ENCODE measurements around the gene ZDHHC4. TPM values are rescaled to one million over a fixed set of nuclear protein-coding genes. Genes with fewer than 3 reads are reported as not detected.
A peak's percentile ranks its signal among the peaks of the same experiment; 100 is the strongest.

ZDHHC4 gene
- polyA plus RNA-seq, 1 of the 3 experiments (the other 2 are of a cell fraction) = 169 TPM

DNA sequence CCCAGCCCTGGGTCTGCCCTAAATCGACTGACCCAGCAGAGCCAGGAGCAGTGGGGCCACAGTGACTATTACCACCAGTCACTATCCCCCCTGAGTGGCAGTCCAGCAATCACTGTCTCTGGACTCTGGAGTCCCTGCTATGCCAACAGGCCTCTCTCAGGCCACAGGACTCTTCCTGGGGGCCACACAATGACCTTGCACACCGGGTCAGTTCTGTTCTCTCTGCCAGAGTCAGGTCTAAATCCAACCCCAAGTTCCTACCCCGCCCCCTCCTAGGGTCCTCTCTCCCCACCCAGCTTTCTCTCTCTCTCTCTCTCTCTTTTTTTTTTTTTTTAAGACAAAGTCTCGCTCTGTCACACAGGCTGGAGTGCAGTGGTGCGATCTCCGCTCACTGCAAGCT is 47.6 kb upstream of the ZDHHC4 start:
- peaks cover 0 to 8% of the 10 kb centered on the region in 2 experiments; a peak in 1 of 4 replicates for H3K4me1 ChIP-seq (ENCODE audit: control insufficient read depth in 1 of 2, insufficient read depth in 2 of 2, low read depth in 1 of 2, low read length in 1 of 2)
- no peaks in the 10 kb centered on the region for H3K9me3 ChIP-seq
- peaks cover 57% of the 10 kb centered on the region for H3K27me3 ChIP-seq (ENCODE audit: insufficient read depth)
- WGBS (ENCODE audit: low lambda C conversion rate) = 61% methylated on average over 6 of the region's 6 CpGs
- H3K27ac ChIP-seq (ENCODE audit: low read depth in 2 of 2, low read length in 1 of 2) = no peak overlapping the region
- no peak overlapping the region for H3K9ac ChIP-seq
- CTCF ChIA-PET = no interaction called here
- H3K79me2 ChIP-seq (ENCODE audit: insufficient read depth) = no peaks in the 10 kb centered on the region
- no peaks in the 10 kb centered on the region for H3K9me2 ChIP-seq
- no peaks in the 10 kb centered on the region for H3K36me3 ChIP-seq (replicated peaks in 1 of 2; ENCODE audit: control insufficient read depth in 1 of 2, insufficient read depth in 2 of 2, low read length in 1 of 2)
- no peak overlapping the region for H2AFZ ChIP-seq (ENCODE audit: low read depth)
- no peak for DNase-seq
- no peaks in the 10 kb centered on the region for H4K20me1 ChIP-seq (ENCODE audit: insufficient read depth)
- TF ChIP-seq, protein P1, sequence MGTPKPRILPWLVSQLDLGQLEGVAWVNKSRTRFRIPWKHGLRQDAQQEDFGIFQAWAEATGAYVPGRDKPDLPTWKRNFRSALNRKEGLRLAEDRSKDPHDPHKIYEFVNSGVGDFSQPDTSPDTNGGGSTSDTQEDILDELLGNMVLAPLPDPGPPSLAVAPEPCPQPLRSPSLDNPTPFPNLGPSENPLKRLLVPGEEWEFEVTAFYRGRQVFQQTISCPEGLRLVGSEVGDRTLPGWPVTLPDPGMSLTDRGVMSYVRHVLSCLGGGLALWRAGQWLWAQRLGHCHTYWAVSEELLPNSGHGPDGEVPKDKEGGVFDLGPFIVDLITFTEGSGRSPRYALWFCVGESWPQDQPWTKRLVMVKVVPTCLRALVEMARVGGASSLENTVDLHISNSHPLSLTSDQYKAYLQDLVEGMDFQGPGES (IDR thresholded peaks at IDR 0.05; ENCODE audit: low read depth, low read length) = no peak
- TF ChIP-seq, protein P2, sequence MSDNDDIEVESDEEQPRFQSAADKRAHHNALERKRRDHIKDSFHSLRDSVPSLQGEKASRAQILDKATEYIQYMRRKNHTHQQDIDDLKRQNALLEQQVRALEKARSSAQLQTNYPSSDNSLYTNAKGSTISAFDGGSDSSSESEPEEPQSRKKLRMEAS (IDR thresholded peaks at IDR 0.05; ENCODE audit: low read depth) = no peak
- TF ChIP-seq MXI1 (IDR thresholded peaks at IDR 0.05; ENCODE audit: low read depth, low read length) (no peak), RAD21 (IDR thresholded peaks at IDR 0.05; ENCODE audit: low read length) (no peak)
- TF ChIP-seq, protein P3, sequence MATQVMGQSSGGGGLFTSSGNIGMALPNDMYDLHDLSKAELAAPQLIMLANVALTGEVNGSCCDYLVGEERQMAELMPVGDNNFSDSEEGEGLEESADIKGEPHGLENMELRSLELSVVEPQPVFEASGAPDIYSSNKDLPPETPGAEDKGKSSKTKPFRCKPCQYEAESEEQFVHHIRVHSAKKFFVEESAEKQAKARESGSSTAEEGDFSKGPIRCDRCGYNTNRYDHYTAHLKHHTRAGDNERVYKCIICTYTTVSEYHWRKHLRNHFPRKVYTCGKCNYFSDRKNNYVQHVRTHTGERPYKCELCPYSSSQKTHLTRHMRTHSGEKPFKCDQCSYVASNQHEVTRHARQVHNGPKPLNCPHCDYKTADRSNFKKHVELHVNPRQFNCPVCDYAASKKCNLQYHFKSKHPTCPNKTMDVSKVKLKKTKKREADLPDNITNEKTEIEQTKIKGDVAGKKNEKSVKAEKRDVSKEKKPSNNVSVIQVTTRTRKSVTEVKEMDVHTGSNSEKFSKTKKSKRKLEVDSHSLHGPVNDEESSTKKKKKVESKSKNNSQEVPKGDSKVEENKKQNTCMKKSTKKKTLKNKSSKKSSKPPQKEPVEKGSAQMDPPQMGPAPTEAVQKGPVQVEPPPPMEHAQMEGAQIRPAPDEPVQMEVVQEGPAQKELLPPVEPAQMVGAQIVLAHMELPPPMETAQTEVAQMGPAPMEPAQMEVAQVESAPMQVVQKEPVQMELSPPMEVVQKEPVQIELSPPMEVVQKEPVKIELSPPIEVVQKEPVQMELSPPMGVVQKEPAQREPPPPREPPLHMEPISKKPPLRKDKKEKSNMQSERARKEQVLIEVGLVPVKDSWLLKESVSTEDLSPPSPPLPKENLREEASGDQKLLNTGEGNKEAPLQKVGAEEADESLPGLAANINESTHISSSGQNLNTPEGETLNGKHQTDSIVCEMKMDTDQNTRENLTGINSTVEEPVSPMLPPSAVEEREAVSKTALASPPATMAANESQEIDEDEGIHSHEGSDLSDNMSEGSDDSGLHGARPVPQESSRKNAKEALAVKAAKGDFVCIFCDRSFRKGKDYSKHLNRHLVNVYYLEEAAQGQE (IDR thresholded peaks at IDR 0.05; ENCODE audit: low read depth, low read length) = no peak
- no peak overlapping the region for H3K4me3 ChIP-seq (ENCODE audit: low read depth in 2 of 2, low read length in 1 of 2)
- no peaks in the 10 kb centered on the region for H3F3A ChIP-seq (replicated peaks; ENCODE audit: insufficient read depth)
- POLR2A ChIA-PET = no interaction called here
- no peak overlapping the region for H3K4me2 ChIP-seq

DNA sequence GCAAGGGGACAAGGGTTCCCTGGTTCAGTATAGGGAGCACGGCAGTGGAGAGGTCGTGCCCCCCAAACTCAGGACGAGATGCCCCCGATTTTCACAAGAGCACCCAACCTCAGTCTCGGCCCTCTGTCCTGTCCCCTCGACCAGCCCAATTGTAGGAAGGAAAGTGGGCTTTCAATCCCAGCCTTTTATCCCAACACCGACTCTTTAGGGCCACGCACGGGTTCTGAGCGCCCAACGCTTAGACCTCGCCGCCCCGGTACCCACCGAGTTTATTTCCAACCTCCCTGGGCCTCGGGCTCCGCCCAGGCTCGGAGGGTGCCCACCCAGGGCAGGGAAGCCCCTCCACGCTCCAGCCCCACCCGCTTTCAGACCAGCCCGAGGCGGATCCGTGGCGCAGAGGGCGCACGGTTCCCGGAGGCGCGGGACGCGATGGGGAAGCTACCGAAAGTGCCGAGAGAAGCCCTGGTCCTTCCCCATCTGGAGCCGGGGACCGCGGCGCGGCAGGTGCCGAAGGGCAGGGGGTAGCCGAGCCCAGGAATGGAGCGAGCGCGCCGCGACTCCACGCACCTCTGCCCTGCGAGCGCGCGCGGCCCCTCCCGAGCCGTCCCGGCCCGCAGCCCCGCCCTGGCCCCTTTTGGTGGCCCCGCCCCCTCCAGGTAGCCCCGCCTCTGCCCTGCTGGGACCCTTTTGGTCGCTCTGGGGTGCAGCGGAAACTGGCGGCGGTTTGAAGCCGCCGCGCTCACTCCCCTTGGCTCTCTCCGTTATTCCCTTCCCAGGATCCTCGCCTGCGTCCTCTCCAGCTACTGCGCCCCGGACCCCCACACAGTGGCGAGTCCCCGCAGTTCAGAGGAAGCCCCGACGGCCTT is 46.4 kb upstream of the ZDHHC4 start:
- POLR2A ChIA-PET = no interaction called here
- TF ChIP-seq, protein P4, sequence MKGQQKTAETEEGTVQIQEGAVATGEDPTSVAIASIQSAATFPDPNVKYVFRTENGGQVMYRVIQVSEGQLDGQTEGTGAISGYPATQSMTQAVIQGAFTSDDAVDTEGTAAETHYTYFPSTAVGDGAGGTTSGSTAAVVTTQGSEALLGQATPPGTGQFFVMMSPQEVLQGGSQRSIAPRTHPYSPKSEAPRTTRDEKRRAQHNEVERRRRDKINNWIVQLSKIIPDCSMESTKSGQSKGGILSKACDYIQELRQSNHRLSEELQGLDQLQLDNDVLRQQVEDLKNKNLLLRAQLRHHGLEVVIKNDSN (IDR thresholded peaks at IDR 0.05; ENCODE audit: borderline replicate concordance, low read depth) = no peak
- TF ChIP-seq SIN3A (IDR thresholded peaks at IDR 0.05; ENCODE audit: borderline replicate concordance, low read depth, low read length) = no peak
- no peak for TF ChIP-seq EZH2phosphoT487 (IDR thresholded peaks at IDR 0.05; ENCODE audit: borderline replicate concordance, low read depth)
- TF ChIP-seq GATA2 (CRISPR knock-in tag; IDR thresholded peaks at IDR 0.05) = no peak
- no peak for TF ChIP-seq NRF1 (IDR thresholded peaks at IDR 0.05; ENCODE audit: low read depth, low read length)
- no peak for TF ChIP-seq TCF12 (IDR thresholded peaks at IDR 0.05)
- TF ChIP-seq, protein P2 (IDR thresholded peaks at IDR 0.05; ENCODE audit: low read depth) = no peak
- TF ChIP-seq, protein P5, sequence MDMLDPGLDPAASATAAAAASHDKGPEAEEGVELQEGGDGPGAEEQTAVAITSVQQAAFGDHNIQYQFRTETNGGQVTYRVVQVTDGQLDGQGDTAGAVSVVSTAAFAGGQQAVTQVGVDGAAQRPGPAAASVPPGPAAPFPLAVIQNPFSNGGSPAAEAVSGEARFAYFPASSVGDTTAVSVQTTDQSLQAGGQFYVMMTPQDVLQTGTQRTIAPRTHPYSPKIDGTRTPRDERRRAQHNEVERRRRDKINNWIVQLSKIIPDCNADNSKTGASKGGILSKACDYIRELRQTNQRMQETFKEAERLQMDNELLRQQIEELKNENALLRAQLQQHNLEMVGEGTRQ (IDR thresholded peaks at IDR 0.05; ENCODE audit: borderline replicate concordance, low read depth, low read length) = no peak
- TF ChIP-seq TAF1 (IDR thresholded peaks at IDR 0.05; ENCODE audit: borderline replicate concordance, low read depth, low read length) = no peak
- TF ChIP-seq JUND (IDR thresholded peaks at IDR 0.05) = no peak
- no peak for TF ChIP-seq RAD21 (IDR thresholded peaks at IDR 0.05; ENCODE audit: low read length)
- TF ChIP-seq, protein P6, sequence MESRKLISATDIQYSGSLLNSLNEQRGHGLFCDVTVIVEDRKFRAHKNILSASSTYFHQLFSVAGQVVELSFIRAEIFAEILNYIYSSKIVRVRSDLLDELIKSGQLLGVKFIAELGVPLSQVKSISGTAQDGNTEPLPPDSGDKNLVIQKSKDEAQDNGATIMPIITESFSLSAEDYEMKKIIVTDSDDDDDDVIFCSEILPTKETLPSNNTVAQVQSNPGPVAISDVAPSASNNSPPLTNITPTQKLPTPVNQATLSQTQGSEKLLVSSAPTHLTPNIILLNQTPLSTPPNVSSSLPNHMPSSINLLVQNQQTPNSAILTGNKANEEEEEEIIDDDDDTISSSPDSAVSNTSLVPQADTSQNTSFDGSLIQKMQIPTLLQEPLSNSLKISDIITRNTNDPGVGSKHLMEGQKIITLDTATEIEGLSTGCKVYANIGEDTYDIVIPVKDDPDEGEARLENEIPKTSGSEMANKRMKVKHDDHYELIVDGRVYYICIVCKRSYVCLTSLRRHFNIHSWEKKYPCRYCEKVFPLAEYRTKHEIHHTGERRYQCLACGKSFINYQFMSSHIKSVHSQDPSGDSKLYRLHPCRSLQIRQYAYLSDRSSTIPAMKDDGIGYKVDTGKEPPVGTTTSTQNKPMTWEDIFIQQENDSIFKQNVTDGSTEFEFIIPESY (IDR thresholded peaks at IDR 0.05; ENCODE audit: borderline replicate concordance, low read depth) = no peak

More for the DNA sequence above, 46.4 kb upstream of the ZDHHC4 start:
- peaks cover 54% of the 10 kb centered on the region for H3K27me3 ChIP-seq (ENCODE audit: insufficient read depth)
- H3K9ac ChIP-seq = no peak overlapping the region
- H3K4me3 ChIP-seq (ENCODE audit: low read depth in 2 of 2, low read length in 1 of 2) = peak overlapping the region; percentile 35 to 55; a peak in 3 of 4 replicates
- H2AFZ ChIP-seq (ENCODE audit: low read depth) = peak overlapping the region; percentile 56; the same call in 1 of the 2 replicates
- CTCF ChIA-PET = interaction anchor here (0.9 to 1.0 kb wide), 3 partner anchors 11 to 15 kb away, joined by 4 to 5 read pairs (median 4); no protein-coding TSS in a partner anchor
- H3K9me3 ChIP-seq = no peaks in the 10 kb centered on the region
- H3K4me2 ChIP-seq = peak overlapping the region; percentile 80; the same call in 1 of the 2 replicates
- H3F3A ChIP-seq (replicated peaks; ENCODE audit: insufficient read depth) = no peaks in the 10 kb centered on the region
- WGBS (ENCODE audit: low lambda C conversion rate) = 5% methylated on average over 47 of the region's 74 CpGs
- DNase-seq = peak; percentile 79
- H3K4me1 ChIP-seq (ENCODE audit: control insufficient read depth in 1 of 2, insufficient read depth in 2 of 2, low read depth in 1 of 2, low read length in 1 of 2) = peaks cover 0 to 8% of the 10 kb centered on the region in 2 experiments; a peak in 1 of 4 replicates
- H4K20me1 ChIP-seq (ENCODE audit: insufficient read depth) = no peaks in the 10 kb centered on the region
- no peaks in the 10 kb centered on the region for H3K36me3 ChIP-seq (replicated peaks in 1 of 2; ENCODE audit: control insufficient read depth in 1 of 2, insufficient read depth in 2 of 2, low read length in 1 of 2)
- H3K79me2 ChIP-seq (ENCODE audit: insufficient read depth) = no peaks in the 10 kb centered on the region
- H3K27ac ChIP-seq (ENCODE audit: low read depth in 2 of 2, low read length in 1 of 2) = no peak overlapping the region
- no peaks in the 10 kb centered on the region for H3K9me2 ChIP-seq
